ENCODE measurements around the gene RNF130.

- peak; percentile 29 for TF ChIP-seq POLR2A (IDR thresholded peaks at IDR 0.05; ENCODE audit: low read length)
- no peak for TF ChIP-seq GATA1 (IDR thresholded peaks at IDR 0.05; ENCODE audit: low read depth, low read length)
These were observed 14.3 kb upstream of the RNF130 start for GRCh38 chr5:180085837-180086236.

Measured in erythroblast (primary cell).